LNCAP (cell line): ENCODE data around the gene SLC27A1.

Source experiments
- CTCF ChIP-seq: fragments of 450-650 bp; IDR thresholded peaks from 2 replicates; pipeline ENCODE4 v1.5.1; 2017; ENCODE audit warnings: mild to moderate bottlenecking

The SLC27A1 gene

GRCh38 chr19:17460372-17461230, 9.7 kb upstream of the SLC27A1 start, which contains the start of gene NXNL1:
NXNL1 (minus strand) TSS chr19:17460926; CDS start chr19:17460869, 57 bp downstream.
- TF ChIP-seq CTCF, result no peak

- TF ChIP-seq CTCF, result no peak
These were observed 3.9 kb upstream of the SLC27A1 start for GRCh38 chr19:17466487-17466850.

- no peak for TF ChIP-seq CTCF
These were observed 2.6 kb upstream of the SLC27A1 start for GRCh38 chr19:17467471-17468301.

DNA sequence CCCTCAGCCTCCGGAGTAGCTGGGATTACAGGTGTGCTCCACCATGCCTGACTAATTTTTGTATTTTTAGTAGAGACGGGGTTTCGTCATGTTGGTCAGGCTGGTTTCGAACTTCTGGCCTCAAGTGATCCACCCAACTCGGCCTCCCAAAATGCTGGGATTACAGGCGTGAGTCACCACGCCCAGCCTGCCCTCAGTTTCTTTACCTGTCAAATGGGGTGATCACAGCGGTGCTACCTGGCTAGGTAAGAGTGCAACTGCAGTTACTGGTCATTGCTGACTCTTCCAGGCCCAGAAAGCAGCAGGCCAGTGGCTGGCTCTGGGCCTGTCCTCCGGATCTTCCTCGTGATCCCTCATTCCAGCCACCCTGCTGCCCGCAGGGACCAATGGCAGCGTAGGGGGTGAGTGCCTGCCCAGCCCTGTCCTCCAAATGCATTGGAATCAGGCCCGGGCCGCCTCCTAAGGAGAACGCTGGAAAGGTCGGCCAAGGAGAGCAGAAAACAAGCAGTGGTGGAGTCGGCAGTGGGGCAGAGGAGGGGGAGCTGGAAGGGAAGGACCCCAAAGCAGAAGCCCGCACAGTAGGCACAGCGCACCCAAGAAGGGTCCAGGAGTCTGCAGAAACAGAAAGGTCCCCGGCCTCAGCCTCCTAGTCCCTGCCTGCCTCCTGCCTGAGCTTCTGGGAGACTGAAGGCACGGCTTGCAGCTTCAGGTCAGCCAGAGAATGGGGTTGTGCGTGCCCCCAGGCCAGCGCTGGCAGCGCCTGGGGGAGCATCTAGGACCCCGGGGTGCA, 1.8 kb upstream of the SLC27A1 start:
- TF ChIP-seq CTCF, result no peak

- no peak for TF ChIP-seq CTCF
These were observed 1.2 kb upstream of the SLC27A1 start for GRCh38 chr19:17469092-17469480.

GRCh38 chr19:17469481-17470067, 750 bp upstream of the SLC27A1 start:
- no peak for TF ChIP-seq CTCF
